Measurements from ENCODE around the gene ATP13A3.

DNA sequence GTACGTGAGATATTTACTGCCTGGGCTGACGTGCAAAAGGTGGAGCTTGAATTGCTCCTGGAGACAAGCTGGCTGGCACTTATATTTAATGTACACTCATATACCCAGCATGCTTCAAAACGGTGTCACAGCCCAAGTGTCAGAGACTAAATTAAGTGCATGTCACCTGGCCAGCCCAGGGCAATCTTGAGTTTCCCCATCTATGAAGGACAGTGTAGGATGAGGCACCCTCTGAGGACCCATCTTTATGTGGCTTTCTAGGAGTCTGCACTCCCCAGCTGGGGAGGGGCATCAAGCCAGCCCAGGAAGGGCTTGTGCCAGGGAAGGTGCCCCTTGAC is 122.5 kb downstream of the ATP13A3 start:
- TF ChIP-seq, protein P1, sequence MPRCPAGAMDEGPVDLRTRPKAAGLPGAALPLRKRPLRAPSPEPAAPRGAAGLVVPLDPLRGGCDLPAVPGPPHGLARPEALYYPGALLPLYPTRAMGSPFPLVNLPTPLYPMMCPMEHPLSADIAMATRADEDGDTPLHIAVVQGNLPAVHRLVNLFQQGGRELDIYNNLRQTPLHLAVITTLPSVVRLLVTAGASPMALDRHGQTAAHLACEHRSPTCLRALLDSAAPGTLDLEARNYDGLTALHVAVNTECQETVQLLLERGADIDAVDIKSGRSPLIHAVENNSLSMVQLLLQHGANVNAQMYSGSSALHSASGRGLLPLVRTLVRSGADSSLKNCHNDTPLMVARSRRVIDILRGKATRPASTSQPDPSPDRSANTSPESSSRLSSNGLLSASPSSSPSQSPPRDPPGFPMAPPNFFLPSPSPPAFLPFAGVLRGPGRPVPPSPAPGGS (IDR thresholded peaks at IDR 0.05; ENCODE audit: borderline replicate concordance, insufficient read depth, low read depth, low read length, poor library complexity, severe bottlenecking): no peak
- TF ChIP-seq, protein P2, sequence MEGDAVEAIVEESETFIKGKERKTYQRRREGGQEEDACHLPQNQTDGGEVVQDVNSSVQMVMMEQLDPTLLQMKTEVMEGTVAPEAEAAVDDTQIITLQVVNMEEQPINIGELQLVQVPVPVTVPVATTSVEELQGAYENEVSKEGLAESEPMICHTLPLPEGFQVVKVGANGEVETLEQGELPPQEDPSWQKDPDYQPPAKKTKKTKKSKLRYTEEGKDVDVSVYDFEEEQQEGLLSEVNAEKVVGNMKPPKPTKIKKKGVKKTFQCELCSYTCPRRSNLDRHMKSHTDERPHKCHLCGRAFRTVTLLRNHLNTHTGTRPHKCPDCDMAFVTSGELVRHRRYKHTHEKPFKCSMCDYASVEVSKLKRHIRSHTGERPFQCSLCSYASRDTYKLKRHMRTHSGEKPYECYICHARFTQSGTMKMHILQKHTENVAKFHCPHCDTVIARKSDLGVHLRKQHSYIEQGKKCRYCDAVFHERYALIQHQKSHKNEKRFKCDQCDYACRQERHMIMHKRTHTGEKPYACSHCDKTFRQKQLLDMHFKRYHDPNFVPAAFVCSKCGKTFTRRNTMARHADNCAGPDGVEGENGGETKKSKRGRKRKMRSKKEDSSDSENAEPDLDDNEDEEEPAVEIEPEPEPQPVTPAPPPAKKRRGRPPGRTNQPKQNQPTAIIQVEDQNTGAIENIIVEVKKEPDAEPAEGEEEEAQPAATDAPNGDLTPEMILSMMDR (IDR thresholded peaks at IDR 0.05 in 2 of 3, conservative IDR thresholded peaks at IDR 0.05 in 1 of 3; ENCODE audit: control insufficient read depth in 2 of 3, extremely low read depth in 1 of 3, insufficient read depth in 1 of 3, low read depth in 3 of 3, low read length in 3 of 3): no peak
- no peak for TF ChIP-seq ETV6 (conservative IDR thresholded peaks at IDR 0.05 in 1 of 2, IDR thresholded peaks at IDR 0.05 in 1 of 2; ENCODE audit: borderline replicate concordance in 1 of 2, low read depth in 1 of 2)
- no peak for TF ChIP-seq POLR2AphosphoS5 (IDR thresholded peaks at IDR 0.05; ENCODE audit: low read length)
- no peak for TF ChIP-seq POLR2A (IDR thresholded peaks at IDR 0.05; ENCODE audit: low read depth, low read length)
- TF ChIP-seq POU2F2 (IDR thresholded peaks at IDR 0.05; ENCODE audit: borderline replicate concordance, low read depth, low read length): no peak
